WTC11 (cell line): ENCODE results near the gene HCN1.

ENCODE experiments used
- CTCF ChIP-seq: fragments of 200-600 bp; IDR thresholded peaks from 2 replicates; pipeline ENCODE4 v1.8.0; 2022; ENCODE audit warnings: antibody characterized with exemption
- FOXJ3 ChIP-seq: sonication (generic); formaldehyde crosslinking; IDR thresholded peaks from 2 replicates; pipeline ENCODE4 v1.9.0; 2021; ENCODE audit warnings: missing genetic modification reagents, mild to moderate bottlenecking, borderline replicate concordance
- FOXP1 ChIP-seq: sonication (generic); formaldehyde crosslinking; IDR thresholded peaks from 2 replicates; pipeline ENCODE4 v1.8.0; 2022; ENCODE audit warnings: missing genetic modification reagents, mild to moderate bottlenecking, moderate library complexity, borderline replicate concordance
- JAZF1 ChIP-seq: fragments of 250-450 bp; sonication (Bioruptor Pico); IDR thresholded peaks from 2 replicates; pipeline ENCODE4 v1.9.0; 2021; ENCODE audit warnings: moderate library complexity, mild to moderate bottlenecking, inconsistent platforms
- NR2C2 ChIP-seq: sonication (generic); formaldehyde crosslinking; IDR thresholded peaks from 2 replicates; pipeline ENCODE4 v1.8.0; 2022; ENCODE audit warnings: mild to moderate bottlenecking, missing genetic modification reagents
- NR3C1 ChIP-seq: sonication (generic); formaldehyde crosslinking; conservative IDR thresholded peaks from 2 replicates; pipeline ENCODE4 v1.8.1; 2023; ENCODE audit warnings: low read depth, mild to moderate bottlenecking, missing genetic modification reagents
- RELA ChIP-seq: sonication (generic); formaldehyde crosslinking; IDR thresholded peaks from 2 replicates; pipeline ENCODE4 v1.8.1; 2022; ENCODE audit warnings: missing genetic modification reagents, mild to moderate bottlenecking, borderline replicate concordance
- SOX15 ChIP-seq: fragments of 250-450 bp; sonication (Bioruptor Pico); IDR thresholded peaks from 2 replicates; pipeline ENCODE4 v1.9.0; 2021; ENCODE audit warnings: mild to moderate bottlenecking

- TF ChIP-seq CTCF (no peak), FOXP1 (no peak), JAZF1 (no peak), NR3C1 (CRISPR knock-in tag) (no peak), SOX15 (CRISPR knock-in tag) (no peak), RELA (CRISPR knock-in tag) (no peak), FOXJ3 (CRISPR knock-in tag) (no peak), NR2C2 (no peak)
Observed at GRCh38 chr5:45680950-45681349, 15.2 kb downstream of the HCN1 start.
